Upper lobe of left lung (tissue), 4 donors: Measurements from ENCODE around the gene MEIS1.

Source experiments
- CTCF ChIP-seq, 6 experiments: fragments of 450-650 bp in 4 of 6; fragments of 200-600 bp in 2 of 6; sonication (generic) in 2 of 6; IDR thresholded peaks; one replicate each; pipeline ENCODE4 v1.5.1; 2016 to 2019; ENCODE audit warnings: antibody characterized with exemption in 6 of 6
- EP300 ChIP-seq, 4 donors: sonication (generic); formaldehyde crosslinking; IDR thresholded peaks; one replicate each; pipeline ENCODE4 v1.5.1; 2017; ENCODE audit warnings: antibody characterized with exemption in 4 of 4, control low read depth in 2 of 4
- POLR2A ChIP-seq, 4 donors: fragments of 450-650 bp; IDR thresholded peaks; one replicate each; pipeline ENCODE4 v1.5.1; 2016 to 2017; ENCODE audit warnings: antibody characterized with exemption in 4 of 4, mild to moderate bottlenecking in 2 of 4
- POLR2AphosphoS5 ChIP-seq, 2 donors: sonication (generic); formaldehyde crosslinking; IDR thresholded peaks; one replicate each; pipeline ENCODE4 v1.5.1; 2017; ENCODE audit warnings: antibody characterized with exemption in 2 of 2

- TF ChIP-seq CTCF (IDR thresholded peaks at IDR 0.05) (no peak), POLR2A (IDR thresholded peaks at IDR 0.05) (no peak), POLR2AphosphoS5 (IDR thresholded peaks at IDR 0.05) (no peak), EP300 (IDR thresholded peaks at IDR 0.05) (no peak)
Measured at GRCh38 chr2:66431846-66432587, 2.9 kb upstream of the MEIS1 start.
